ENCODE results near the gene DHRS9.

GRCh38 chr2:169106563-169107545 is 37.5 kb downstream of the DHRS9 start:
- TF ChIP-seq CTCF (IDR thresholded peaks at IDR 0.05) (no peak), POLR2A (IDR thresholded peaks at IDR 0.05) (no peak)
